Stimulated activated CD8-positive, alpha-beta memory T cell treated with anti-CD3 and anti-CD28 coated beads, Interleukin-2, amount 100 ng/mL, for 48 hours (primary cell): ENCODE data around the gene ELOVL2.
A peak's percentile ranks its signal among the peaks of the same experiment; 100 is the strongest.
"Not testable (repeated sequence)": the region's sequence is repeated elsewhere in the genome, so short reads cannot be mapped to it uniquely, and the experiment has no call there.

ENCODE experiments used
- DNase-seq, 2 donors: peaks; one replicate each; pipeline ENCODE4 v3.0.0-alpha.2; 2020; ENCODE audit warnings: low read depth in 2 of 2

ELOVL2 gene

GRCh38 chr6:11043961-11044711, at the start of gene ELOVL2:
TSS of gene ELOVL2 (minus strand) at chr6:11044305. CDS start at chr6:11044230, 75 bp downstream.
- peak in 1 of 2 donors; percentile 16 for DNase-seq

- no peak for DNase-seq
Measured at GRCh38 chr6:11093376-11093625, 49.2 kb upstream of the ELOVL2 start.

- DNase-seq = peak in 1 of 2 donors; percentile 4
Measured at GRCh38 chr6:11092668-11093375, 48.7 kb upstream of the ELOVL2 start.

GRCh38 chr6:11091141-11091540, 47.0 kb upstream of the ELOVL2 start:
- not testable (repeated sequence) for DNase-seq

- DNase-seq = no peak
Measured at GRCh38 chr6:11089695-11090094, 45.6 kb upstream of the ELOVL2 start.

GRCh38 chr6:11087141-11087812, 43.2 kb upstream of the ELOVL2 start:
- DNase-seq = not testable (repeated sequence)

- DNase-seq = no peak
Measured at GRCh38 chr6:11085758-11086435, 41.8 kb upstream of the ELOVL2 start.

- DNase-seq = no peak
Measured at GRCh38 chr6:11083956-11084355, 39.9 kb upstream of the ELOVL2 start.

- DNase-seq = no peak
Measured at GRCh38 chr6:11083491-11083890, 39.4 kb upstream of the ELOVL2 start.

GRCh38 chr6:11080296-11080695, 36.2 kb upstream of the ELOVL2 start:
- no peak for DNase-seq

GRCh38 chr6:11078266-11078665, 34.2 kb upstream of the ELOVL2 start:
- no peak for DNase-seq

- no peak for DNase-seq
Measured at GRCh38 chr6:11076540-11076939, 32.4 kb upstream of the ELOVL2 start.

GRCh38 chr6:11072101-11072500, 28.0 kb upstream of the ELOVL2 start:
- no peak for DNase-seq

- DNase-seq = no peak
Measured at GRCh38 chr6:11069760-11070159, 25.7 kb upstream of the ELOVL2 start.

GRCh38 chr6:11067348-11067747, 23.2 kb upstream of the ELOVL2 start:
- DNase-seq = no peak

- DNase-seq = no peak
Measured at GRCh38 chr6:11066505-11067347, 22.6 kb upstream of the ELOVL2 start.

- no peak for DNase-seq
Measured at GRCh38 chr6:11065436-11066202, 21.5 kb upstream of the ELOVL2 start.

GRCh38 chr6:11064836-11065235, 20.7 kb upstream of the ELOVL2 start:
- no peak for DNase-seq

GRCh38 chr6:11062715-11063114, 18.6 kb upstream of the ELOVL2 start:
- no peak for DNase-seq

- DNase-seq = no peak
Measured at GRCh38 chr6:11062083-11062482, 18.0 kb upstream of the ELOVL2 start.

GRCh38 chr6:11058406-11058805, 14.3 kb upstream of the ELOVL2 start:
- no peak for DNase-seq
